ENCODE data around the gene CERS6. TPM values are rescaled to one million over a fixed set of nuclear protein-coding genes. Genes with fewer than 3 reads are reported as not detected.

CERS6 gene
- total RNA-seq, 1 experiment from 2014 or later = 23.5 TPM

DNA sequence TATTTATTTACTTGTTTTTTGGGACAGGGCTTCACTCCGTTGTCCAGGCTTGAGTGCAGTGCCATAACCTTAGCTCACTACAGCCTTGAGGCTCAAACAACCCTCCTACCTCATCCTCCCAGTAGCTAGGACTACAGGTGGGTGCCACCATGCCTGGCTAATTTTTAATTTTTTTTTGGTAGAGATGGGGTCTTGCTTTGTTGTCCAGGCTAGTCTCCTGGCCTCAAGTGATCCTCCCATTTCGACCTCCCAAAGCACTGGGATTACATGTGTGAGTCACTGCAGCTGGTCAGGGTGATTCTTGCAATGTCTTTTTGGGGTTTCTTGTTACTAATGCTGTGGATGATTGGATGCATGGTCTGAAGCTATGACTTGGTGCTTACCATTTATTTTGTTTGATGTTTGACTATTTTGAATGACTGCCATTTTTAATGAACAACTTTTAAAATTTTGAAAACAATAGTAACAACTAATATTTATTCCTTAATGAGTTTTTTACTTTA lies 6.5 kb downstream of the CERS6 start:
- in situ Hi-C loops (cut with HindIII; ENCODE audit: low sequenced_read_pairs) = no loop called here
- no peak for DNase-seq (ENCODE audit: low spot score)

DNA sequence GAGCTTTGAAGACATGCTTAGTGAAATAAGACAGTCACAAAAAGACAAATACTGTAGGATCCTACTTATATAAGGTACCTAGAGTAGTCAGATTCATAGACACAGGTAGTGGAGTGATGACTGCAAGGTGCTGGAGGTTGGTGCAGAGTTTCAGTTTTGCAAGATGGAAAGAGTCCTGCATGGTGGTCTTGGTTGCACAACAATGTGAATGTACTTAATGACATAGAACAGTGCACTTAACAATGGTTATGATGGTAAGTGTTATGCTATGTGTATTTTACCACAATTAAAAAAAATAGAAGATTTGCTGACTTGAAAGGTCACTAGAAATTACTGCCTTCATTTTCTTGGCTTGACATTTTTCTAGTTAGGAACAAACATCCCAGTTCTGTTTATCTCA lies 9.5 kb downstream of the CERS6 start:
- in situ Hi-C loops (cut with HindIII; ENCODE audit: low sequenced_read_pairs) = no loop called here
- no peak for DNase-seq (ENCODE audit: low spot score)

DNA sequence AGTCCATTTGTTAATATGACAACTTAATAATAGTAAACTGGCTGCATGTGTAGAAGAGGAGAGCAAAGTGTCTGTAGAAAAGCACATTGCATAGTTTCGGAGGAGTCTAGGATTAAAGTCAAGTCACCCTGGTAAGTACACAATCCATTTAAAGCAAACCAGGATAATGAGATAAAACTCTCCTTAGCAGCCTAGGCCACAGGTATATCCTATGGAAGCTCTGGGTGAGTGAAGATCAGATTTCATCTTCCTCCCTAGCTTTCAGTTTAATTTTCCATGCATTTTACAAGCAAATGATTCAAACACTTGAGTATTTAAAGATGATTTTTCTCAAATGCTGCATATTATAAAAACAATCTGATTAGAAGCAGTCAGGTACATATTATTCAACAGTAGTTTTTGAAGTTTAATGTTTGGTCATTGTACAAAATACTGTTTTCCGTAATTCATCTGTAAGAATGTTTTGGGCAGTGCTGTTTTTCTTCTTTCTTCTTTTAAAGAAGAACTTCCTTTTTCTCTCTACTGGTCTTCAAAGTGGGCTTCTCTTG lies 10.2 kb downstream of the CERS6 start:
- in situ Hi-C loops (cut with HindIII; ENCODE audit: low sequenced_read_pairs) = no loop called here
- DNase-seq (ENCODE audit: low spot score) = no peak

DNA sequence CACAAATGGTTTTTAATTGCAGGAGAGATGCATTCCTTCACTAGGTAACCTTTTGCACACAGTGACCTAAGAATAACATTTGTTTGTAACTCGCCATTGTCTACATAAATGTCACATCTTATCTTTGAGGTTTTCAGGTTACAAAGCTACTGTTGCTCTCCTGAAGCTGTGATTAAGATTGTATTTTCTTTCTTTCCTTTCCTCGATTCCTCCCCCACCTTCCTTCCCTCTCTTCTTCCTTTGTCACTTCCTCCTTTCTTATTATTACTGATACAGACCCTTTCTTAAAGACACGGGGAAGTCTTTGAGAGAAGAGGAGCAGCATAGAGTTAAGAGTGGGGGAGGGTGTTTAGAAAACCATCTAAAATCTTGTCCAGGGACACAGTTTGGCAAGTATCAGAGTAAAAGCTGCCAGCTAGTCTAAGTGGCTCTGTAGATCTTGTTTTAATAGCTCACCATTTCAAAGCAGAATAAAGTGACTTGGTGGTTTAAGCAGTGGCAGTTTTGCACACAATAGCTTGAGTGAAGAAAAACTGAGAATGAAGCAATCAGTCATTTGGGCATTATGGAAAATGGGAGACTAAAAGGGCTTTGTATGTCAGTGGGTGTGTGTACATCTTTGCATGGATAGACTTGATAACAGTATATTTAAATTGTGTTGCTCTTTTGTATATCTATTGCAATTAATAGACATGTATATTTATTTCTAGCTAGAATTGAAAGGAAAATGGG lies 10.9 kb downstream of the CERS6 start:
- in situ Hi-C loops (cut with HindIII; ENCODE audit: low sequenced_read_pairs) = no loop called here
- DNase-seq (ENCODE audit: low spot score) = peak; percentile 46

DNA sequence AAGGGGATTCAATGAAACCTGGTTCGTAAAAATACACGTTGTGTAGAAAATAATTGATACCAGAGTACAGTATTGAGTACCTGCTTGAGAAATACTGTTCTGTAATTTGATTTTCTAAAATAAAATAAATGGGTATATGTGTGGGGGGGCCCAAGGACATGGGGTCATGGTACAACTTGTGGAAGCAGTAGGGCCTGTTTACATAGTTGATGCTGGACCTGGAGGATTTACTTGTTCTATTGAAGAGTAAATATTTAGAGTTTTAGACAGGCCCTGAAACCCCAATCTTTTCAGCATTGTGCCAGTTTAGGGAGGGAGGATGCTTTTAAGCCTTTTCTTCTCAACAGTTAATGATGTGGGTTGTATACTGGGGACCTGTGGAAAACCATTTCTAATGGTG lies 11.7 kb downstream of the CERS6 start:
- in situ Hi-C loops (cut with HindIII; ENCODE audit: low sequenced_read_pairs) = no loop called here
- DNase-seq (ENCODE audit: low spot score) = no peak

DNA sequence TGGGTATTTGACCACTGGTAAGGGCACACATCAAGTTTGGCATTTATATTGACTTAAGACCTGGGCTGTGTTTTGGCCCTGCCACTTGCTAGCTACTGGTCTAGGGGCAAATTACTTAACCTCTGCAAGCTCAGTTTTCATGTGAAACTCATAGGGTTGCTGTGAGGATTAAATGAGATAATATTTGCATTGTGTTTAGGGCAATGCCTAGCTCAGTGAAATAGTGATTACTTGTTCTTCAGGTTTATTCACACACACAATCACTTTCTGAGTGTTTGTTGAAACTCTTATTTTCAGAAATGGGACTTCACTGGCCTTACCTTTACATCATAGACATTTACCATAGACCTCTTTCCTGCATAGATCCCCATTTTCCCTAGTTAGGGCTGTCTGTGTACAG lies 12.3 kb downstream of the CERS6 start:
- DNase-seq (ENCODE audit: low spot score) = no peak
- in situ Hi-C loops (cut with HindIII; ENCODE audit: low sequenced_read_pairs) = no loop called here

DNA sequence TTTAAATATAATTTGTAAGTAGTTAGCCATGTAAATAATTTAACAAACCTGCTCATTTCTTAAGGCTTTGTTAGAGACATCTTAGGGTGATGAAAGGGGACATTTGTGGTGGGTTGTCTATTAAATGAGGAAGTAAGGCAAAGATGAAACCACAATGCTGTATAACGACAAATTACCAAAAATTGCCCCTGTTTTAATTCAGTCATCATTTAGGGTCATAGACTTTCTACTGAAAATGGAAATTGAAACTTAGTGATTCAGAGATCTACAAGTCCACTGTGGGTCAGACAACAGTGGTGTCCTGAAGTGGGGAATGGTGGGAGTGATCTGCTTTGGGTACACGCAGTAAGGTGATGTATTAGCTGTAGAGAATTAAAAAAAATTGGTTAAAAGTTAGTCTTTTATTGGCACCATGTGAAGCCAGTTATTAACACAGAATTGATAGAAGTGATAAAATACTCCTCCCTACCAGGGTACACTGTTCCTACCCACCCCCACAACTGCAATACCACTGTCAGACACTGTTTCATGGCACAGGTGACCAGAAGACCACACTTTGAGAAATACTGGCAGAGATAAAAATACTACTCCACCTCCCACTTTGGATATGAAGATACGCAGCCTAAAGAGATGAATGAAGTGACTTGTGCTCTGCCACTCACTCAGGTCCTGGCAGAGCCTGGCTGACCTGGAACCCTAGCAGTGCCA lies 13.4 kb downstream of the CERS6 start:
- no peak for DNase-seq (ENCODE audit: low spot score)
- in situ Hi-C loops (cut with HindIII; ENCODE audit: low sequenced_read_pairs) = no loop called here

DNA sequence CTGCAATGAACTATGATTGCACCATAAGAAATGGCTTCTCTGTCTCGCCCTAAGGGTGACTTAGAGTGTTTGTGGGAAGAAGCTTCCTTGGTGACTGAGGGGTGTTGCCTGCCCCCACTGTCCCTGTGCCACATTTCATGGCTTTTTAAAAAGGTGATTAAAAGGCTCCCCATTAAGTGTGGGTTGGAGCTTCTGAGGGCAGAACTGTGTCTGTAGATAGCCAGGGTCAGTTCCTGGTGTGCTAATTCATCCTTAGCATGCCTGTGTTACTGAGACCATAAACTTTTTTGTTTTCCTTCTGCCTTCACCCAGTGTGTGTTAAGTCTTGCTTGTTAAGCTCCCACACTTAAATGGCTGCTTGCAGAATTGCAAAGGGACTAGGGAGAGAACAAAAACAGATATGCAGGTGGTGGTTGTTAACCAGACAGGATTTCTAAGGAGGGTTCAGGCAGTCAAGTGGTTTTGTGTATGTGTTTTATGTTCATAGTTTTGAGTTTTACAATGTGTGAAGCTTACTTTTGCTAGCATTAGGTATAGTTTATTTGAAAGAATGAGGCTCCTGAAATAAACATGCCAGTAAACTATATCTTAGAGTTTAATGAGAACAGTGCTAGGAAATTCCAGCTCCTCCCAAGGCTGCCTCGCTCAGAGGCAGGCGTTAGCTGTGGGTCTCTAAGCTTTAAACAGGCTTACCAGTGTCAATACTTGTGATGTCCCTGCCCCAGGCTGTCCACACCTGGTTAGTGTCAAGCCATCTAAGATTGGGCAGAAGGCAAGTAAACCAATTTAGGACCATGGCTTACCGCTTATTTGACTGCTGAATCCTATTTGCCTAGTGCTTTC lies 14.5 kb downstream of the CERS6 start:
- no peak for DNase-seq (ENCODE audit: low spot score)

DNA sequence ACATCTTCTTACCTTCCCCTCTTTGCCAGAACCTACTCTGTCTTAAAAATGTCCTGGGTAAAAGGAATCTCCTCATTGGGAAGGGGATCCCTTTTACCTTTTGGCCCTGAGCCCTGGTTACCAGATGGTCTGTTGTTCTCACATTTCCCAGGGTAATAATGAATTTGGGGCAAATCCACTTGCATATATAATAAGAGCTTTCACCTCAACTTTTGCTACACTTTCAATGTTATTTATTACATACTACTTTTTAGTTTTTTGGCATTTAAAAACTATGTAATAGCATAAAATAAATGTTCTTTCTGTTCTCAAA lies 15.0 kb downstream of the CERS6 start:
- in situ Hi-C loops (cut with HindIII; ENCODE audit: low sequenced_read_pairs) = no loop called here
- DNase-seq (ENCODE audit: low spot score) = peak; percentile 82

More for the DNA sequence above, 14.5 kb downstream of the CERS6 start:
- in situ Hi-C loops (cut with HindIII; ENCODE audit: low sequenced_read_pairs) = no loop called here

DNA sequence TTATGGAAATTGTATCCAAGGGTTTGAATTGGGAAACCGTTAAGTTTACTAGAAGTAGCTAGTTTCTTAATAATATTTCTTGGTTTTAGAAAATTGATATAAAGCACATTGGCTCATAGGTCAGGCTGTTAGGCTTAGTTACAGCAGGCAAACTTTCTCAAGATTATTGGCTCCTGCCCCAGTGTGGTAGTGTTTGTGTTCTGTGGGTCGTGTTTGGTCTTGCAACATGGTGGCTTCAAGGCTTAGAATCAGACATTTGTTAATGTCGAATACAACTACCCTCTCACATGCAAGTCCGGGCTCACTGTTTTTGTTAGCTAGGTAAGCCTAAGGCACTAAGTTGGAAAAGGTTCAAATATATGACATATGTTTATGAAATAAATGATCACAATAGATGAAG lies 19.6 kb downstream of the CERS6 start:
- no peak for DNase-seq (ENCODE audit: low spot score)
- in situ Hi-C loops (cut with HindIII; ENCODE audit: low sequenced_read_pairs) = no loop called here

DNA sequence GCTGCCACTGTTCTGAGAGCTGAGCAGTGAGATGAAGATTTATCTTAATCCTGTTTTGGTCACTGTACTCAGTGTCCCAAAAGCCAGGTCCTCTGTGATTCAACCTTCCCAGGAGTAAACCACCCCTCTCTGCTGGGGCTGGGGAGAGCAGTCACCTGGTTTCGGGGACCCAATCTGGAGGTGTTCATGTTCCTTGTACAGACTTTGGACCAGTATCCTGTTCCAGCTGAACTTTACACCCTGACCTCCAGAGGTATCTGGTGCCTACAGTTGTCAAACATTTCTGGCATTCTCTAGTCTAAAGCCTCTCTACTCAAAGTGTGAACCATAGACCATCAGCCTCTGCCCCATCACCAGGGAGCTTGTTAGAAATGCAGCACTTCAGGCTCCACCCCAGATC lies 22.1 kb downstream of the CERS6 start:
- in situ Hi-C loops (cut with HindIII; ENCODE audit: low sequenced_read_pairs) = no loop called here
- DNase-seq (ENCODE audit: low spot score) = no peak

DNA sequence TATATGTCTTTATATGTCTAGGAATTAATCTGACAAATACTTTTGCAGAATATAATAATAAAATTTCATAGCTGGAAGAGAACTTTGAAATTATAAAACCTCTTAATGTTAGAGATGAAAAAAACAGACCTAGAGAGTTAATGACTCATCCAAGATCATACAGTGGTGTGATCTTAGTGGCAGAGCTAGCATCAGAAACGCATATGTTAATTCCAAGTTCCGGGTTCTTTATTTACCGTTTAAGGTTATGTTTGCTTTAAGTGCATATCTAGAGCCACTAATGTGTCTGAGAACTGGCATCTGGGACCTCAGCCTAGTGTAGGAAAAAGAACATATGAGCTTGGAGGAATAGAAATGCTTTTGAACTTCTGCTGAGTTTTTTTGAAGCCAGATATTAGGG lies 24.3 kb downstream of the CERS6 start:
- in situ Hi-C loops (cut with HindIII; ENCODE audit: low sequenced_read_pairs) = no loop called here
- DNase-seq (ENCODE audit: low spot score) = no peak

DNA sequence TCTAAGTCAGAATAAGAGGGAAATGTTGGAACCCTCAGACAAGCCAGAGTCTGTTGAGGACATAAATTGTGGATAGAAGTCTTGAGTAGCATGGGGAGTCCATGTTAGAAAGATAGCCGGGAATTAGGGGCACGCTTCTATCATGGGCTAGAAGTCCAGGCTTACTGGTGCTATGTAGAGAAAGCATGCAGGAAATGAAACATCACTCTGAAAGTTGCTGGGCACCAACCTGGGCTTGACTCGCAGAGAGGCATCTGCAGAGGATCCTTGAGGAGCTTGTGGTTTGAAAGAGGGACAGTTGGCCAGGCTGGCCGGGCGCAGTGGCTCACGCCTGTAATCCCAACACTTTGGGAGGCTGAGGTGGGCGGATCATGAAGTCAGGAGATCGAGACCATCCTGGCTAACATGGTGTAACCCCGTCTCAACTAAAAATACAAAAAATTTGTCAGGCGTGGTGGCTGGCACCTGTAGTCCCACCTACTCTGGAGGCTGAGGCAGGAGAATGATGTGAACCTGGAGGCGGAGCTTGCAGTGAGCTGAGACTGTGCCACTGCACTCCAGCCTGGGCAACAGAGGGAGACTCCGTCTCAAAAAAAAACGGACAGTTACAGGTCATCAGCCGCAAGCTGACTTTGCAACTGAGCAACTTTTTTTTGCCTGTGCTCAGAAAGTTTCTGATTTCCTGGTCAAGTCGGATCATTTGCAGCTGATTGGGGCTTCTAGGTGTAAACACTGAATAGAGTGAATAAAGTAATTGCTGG lies 24.9 kb downstream of the CERS6 start:
- in situ Hi-C loops (cut with HindIII; ENCODE audit: low sequenced_read_pairs) = no loop called here
- no peak for DNase-seq (ENCODE audit: low spot score)

DNA sequence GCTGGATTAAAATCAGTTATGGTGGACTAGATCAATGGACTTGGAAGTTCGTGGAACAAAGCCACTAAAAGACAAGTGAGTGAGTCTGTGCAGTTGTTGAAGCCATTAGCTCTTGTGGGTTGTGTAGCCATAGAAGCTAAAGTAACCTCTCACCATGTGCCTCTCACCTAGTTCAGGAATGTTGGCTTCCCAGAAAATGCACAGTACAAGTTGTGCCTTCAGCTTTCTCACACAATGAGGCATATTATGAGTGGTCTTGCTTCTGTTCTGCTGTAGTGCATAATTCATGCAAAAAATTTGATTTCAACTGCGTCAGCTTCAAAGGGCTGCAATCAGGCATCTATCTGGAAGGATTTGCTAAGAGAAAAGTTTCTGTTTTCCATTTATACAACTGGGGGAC lies 26.2 kb downstream of the CERS6 start:
- DNase-seq (ENCODE audit: low spot score) = no peak
- in situ Hi-C loops (cut with HindIII; ENCODE audit: low sequenced_read_pairs) = no loop called here

DNA sequence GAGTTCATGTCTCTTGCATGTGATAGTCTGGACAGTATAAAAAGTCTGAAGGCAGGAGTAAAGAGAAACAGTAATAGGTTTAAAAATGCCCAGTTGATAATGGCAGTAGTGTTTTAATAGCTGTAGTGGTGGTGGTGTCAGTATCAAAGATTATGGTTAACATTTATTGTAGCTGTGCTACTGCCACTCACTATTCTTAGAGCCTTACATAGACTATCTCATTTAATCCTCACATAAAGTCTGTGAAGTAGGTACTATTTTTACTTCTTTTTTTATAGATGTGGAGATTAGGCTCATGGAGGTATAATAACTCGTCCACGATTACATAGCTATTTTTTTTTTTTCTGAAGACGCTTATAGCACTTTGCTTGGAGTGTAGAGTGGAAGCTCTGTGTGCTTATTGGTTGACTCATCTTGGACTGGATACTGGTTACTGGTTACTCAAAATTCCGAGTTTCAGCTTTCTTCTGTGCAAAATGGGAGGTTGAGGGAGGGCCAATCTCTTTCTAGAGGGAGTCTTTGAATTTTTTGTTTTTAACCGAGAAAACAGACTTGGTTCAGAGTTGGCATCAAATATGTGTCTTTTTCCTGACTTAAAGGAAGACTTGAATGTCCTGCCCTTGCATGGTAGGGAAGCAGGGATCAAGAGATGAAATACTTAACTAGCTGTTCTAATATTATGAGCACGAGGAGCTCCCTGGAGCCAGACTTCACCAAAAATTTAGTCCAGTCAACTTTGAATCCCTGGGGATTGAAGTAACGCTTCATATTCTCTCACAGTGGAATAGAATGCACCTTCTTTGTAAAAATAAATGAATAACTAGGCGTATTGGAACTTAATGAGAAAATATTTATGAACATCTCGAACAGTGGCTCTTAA lies 27.1 kb downstream of the CERS6 start:
- in situ Hi-C loops (cut with HindIII; ENCODE audit: low sequenced_read_pairs) = no loop called here
- DNase-seq (ENCODE audit: low spot score) = no peak

DNA sequence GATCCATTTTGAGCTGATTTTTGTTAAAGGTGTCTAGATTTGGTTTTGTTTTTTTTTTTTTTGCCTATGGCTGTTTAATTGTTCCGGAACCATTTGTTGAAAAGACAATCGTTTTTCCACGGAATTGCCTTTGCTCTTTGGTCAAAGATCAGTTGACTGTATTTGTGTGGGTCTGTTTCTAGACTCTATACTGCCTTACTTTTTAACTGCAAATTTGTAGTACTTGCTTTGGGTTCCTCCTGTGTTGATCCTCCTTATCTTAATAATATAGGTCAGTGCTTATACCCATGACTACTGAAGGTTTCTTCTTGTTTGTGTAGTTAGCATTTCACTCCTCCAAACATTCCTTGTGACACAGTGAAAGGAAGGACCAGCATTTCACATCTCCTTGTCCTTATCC lies 30.4 kb downstream of the CERS6 start:
- in situ Hi-C loops (cut with HindIII; ENCODE audit: low sequenced_read_pairs) = no loop called here
- DNase-seq (ENCODE audit: low spot score) = no peak

DNA sequence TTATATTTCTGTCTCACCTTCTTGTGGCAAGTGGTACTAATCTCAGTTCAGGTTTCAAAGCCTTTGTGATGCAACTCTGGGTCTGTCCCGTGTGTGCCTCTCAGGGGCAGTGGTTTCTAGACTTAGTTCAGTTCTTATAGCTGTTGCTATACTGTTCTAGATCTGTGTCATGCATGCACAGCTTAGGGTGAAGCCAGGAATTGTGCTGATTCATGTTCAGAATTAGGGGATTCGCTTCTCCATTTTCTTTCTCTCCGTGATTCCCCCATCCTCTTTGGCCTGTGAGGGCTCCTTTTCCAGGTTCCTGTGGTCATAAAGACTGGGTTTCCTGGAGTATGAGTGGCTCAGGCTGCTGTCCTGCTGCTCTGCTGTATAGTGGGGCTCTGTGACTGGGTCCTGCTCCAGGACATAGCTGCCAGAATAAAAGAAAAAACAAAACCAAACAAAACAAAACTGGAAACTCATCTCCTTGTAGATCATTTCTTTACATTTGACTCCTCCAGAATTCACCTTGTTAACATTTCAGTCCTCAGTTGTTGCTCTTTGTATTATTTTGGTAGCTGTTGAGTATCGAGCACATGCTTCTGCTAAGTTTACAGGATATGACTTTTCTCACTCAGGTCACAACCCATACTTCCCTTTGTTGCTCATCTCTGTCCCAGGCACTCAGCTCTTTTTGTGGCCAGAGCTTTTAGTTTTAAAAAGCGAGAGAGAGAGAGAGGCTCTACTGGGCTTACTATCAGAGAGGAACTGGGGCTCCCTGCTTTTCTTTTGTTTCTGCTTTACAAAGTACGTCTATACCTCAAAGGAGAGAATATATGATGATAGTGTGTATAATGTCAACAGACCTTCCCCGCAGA lies 34.2 kb downstream of the CERS6 start:
- in situ Hi-C loops (cut with HindIII; ENCODE audit: low sequenced_read_pairs) = no loop called here
- DNase-seq (ENCODE audit: low spot score) = no peak
